Stimulated activated naive B cell treated with anti-CD40 and anti-IgM and Interleukin-4, amounts not matched to agents 10 μg/mL and 1 μg/mL and 100 μg/mL, for 72 hours (primary cell): ENCODE measurements around the gene POLR3A.

Experiments used
- ATAC-seq, 2 donors: fragments of 150-1000 bp; cut with Tn5 transposase; replicated peaks; 2 replicates each; pipeline ENCODE4 v1.10.0; 2021; ENCODE audit warnings: moderate library complexity in 1 of 2
- DNase-seq: peaks from one replicate; pipeline ENCODE4 v3.0.0; 2021
- H3K27ac Mint-ChIP-seq: one replicate; pipeline ENCODE4 v1.8.0; 2022; ENCODE audit warnings: mild to moderate bottlenecking, mixed read lengths
- H3K27me3 Mint-ChIP-seq, 2 donors: one replicate each; pipeline ENCODE4 v1.8.0; 2022; ENCODE audit warnings: mixed read lengths in 2 of 2
- H3K36me3 Mint-ChIP-seq, 2 donors: one replicate each; pipeline ENCODE4 v1.8.0; 2022; ENCODE audit warnings: mixed read lengths in 2 of 2, mild to moderate bottlenecking in 1 of 2
- H3K4me1 Mint-ChIP-seq, 2 donors: one replicate each; pipeline ENCODE4 v1.8.0; 2022; ENCODE audit warnings: mixed read lengths in 2 of 2, mild to moderate bottlenecking in 1 of 2
- H3K4me3 Mint-ChIP-seq, 2 donors: one replicate each; pipeline ENCODE4 v1.8.0; 2022; ENCODE audit warnings: mild to moderate bottlenecking in 2 of 2, mixed read lengths in 2 of 2, moderate library complexity in 1 of 2
- H3K9me3 Mint-ChIP-seq, 2 donors: one replicate each; pipeline ENCODE4 v1.8.0; 2022; ENCODE audit warnings: mixed read lengths in 2 of 2, mild to moderate bottlenecking in 1 of 2

Gene POLR3A

DNA sequence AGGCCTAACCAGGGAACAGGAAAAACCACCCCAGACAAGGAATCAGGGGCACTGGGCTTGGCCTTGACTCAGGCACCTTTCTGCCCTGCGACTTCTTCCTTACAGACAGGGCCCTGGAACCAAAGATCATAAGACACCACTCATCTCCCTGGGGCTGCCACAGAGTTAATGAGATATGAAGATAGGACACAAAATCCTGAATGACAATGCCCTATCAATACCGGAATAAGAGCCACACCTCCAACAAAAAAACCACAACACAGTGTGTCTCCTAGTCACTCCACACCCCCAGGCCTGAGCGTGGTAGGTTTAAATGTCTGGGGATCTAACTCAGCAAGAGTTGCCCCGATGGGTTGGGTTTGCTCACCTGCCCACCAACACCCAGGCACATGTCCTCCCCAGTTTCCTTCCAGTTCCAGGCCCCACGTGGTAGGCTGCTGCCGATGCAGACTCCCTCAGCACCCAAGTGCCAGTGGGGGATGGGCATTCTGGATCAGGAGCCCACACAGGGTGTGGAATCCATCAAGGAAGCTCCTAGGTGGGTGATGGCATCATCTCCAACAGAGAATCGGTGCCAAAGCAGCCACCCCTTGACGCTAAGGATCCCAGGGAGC is 106.6 kb downstream of the POLR3A start:
- no peak overlapping the region for H3K4me3 Mint-ChIP-seq
- H3K4me1 Mint-ChIP-seq: peaks cover 9 to 10% of the 10 kb centered on the region in 2 donors
- H3K27me3 Mint-ChIP-seq: peaks cover 47 to 55% of the 10 kb centered on the region in 2 donors
- no peak for ATAC-seq
- H3K9me3 Mint-ChIP-seq: no peaks in the 10 kb centered on the region
- no peaks in the 10 kb centered on the region for H3K36me3 Mint-ChIP-seq
- no peak overlapping the region for H3K27ac Mint-ChIP-seq
- DNase-seq: no peak

DNA sequence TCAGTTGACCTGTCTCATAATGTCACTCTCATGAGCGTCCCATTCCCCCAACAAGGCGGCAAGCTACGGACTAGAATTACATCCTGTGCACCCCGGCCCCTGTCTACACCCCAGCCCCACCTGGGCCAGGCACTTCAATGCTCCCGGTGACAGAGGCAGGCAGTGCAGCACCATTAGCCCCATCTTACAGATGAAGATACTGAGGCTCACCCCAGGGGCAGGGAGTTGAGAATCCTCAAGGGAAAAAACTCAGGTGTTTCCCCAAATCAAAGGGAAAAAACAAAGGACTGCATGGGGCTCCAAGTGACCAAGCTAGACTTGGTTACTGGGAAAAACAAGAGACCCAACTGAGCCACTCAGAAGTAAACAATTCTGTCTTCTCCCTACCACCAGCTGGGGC is 107.3 kb downstream of the POLR3A start:
- Mint-ChIP-seq H3K27me3 (peaks cover 41 to 55% of the 10 kb centered on the region in 2 donors), H3K4me3 (no peak overlapping the region), H3K27ac (no peak overlapping the region), H3K9me3 (no peaks in the 10 kb centered on the region), H3K4me1 (peaks cover 5 to 9% of the 10 kb centered on the region in 2 donors), H3K36me3 (no peaks in the 10 kb centered on the region)
- no peak for DNase-seq
- no peak for ATAC-seq

DNA sequence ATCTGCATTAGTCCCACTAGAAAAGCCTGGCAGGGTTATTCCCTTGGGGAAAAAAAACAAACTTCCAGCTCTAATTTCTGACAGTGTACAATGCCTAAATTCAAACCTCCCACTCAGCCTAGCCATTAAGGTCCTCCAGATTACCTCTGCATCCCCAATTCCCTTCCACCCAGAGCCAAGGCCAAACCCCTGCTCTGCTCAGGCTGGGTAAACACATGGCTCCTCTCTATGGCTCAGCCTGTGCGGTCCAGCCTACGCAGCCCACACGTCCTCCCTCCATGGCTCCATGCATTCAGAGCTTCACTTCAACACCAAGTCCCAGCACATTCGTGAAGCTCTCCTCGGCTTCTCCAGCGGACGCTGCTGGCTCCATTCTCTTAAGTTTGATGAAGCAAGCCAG is 107.9 kb downstream of the POLR3A start:
- ATAC-seq: no peak
- Mint-ChIP-seq H3K36me3 (no peaks in the 10 kb centered on the region), H3K4me1 (peaks cover 5 to 9% of the 10 kb centered on the region in 2 donors), H3K9me3 (no peaks in the 10 kb centered on the region), H3K27me3 (peaks cover 41 to 58% of the 10 kb centered on the region in 2 donors), H3K27ac (no peak overlapping the region), H3K4me3 (no peak overlapping the region)
- no peak for DNase-seq

DNA sequence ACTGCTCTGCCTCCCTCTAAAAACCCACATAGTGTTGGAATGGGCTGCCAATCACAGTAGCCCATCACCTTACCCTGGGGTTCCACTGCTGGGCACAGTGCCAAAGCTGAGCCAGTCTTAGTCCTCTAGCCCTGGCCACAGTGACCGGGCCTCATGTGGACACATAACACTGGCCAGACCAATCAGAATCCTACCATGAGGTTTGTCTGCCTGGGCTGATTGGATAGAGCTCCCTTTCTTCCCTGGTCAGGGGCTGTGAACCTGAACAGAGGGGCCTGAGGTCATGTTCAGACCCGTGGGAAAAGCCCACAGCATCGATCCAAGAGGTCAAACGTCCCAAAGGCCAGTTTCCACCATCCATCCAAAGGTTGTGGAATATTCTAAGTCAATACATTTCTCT is 108.8 kb downstream of the POLR3A start:
- no peak overlapping the region for H3K27ac Mint-ChIP-seq
- H3K4me3 Mint-ChIP-seq: no peak overlapping the region
- H3K4me1 Mint-ChIP-seq: peaks cover 4 to 5% of the 10 kb centered on the region in 2 donors
- H3K36me3 Mint-ChIP-seq: no peaks in the 10 kb centered on the region
- H3K27me3 Mint-ChIP-seq: peaks cover 40 to 56% of the 10 kb centered on the region in 2 donors
- DNase-seq (no peak), ATAC-seq (no peak)
- H3K9me3 Mint-ChIP-seq: no peaks in the 10 kb centered on the region

DNA sequence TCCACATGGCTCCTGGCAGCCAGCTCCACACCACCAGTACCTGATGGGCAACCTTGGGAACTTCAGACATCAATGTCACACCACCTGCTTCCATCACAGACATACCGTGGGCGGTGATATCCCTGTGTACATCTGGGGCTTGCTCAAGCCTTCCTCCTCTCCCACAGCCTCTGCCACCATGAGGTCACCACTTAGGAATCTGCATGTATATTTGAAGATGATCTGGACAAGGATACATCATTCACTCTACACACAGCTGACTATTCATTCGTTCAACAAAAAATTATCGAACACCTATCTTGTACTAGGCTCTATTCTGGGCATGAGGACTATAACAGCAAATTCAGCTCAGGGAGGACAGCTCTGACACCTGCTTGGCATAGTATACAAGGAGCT is 109.6 kb downstream of the POLR3A start:
- Mint-ChIP-seq H3K36me3 (no peaks in the 10 kb centered on the region), H3K27ac (no peak overlapping the region), H3K27me3 (peaks cover 37 to 51% of the 10 kb centered on the region in 2 donors), H3K4me3 (no peak overlapping the region), H3K9me3 (no peaks in the 10 kb centered on the region), H3K4me1 (no peaks in the 10 kb centered on the region)
- ATAC-seq: no peak
- no peak for DNase-seq
